Lower leg skin (tissue), 3 donors: Measurements from ENCODE around the gene SESN2.

Source experiments
- POLR2A ChIP-seq, 2 donors: fragments of 450-650 bp; IDR thresholded peaks; one replicate each; pipeline ENCODE4 v1.6.1; 2016 to 2017; ENCODE audit warnings: antibody characterized with exemption in 2 of 2, mild to moderate bottlenecking in 1 of 2, moderate library complexity in 1 of 2
- TF ChIP-seq, protein P1 (sequence below), 3 donors: fragments of 450-650 bp; IDR thresholded peaks; one replicate each; pipeline ENCODE4 v1.5.1; 2016; ENCODE audit warnings: antibody characterized with exemption in 3 of 3, mild to moderate bottlenecking in 3 of 3, moderate library complexity in 2 of 3

DNA sequence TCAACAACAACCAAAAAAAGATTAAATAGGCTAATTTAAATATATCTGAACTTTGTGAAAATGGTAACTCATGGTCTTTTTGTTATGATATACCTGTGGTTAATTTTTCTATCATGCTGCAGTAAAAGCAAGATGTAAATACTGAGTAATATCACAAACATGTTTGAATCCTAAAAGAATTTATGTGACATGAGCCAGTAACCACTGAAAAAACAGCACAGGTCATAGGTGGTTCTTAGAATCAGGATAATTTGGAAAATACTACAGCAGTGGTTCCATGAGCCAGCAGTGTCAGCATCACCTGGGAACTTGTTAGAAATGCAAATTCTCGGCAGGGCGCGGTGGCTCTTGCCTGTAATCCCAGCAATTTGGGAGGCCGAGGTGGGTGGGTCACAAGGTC, 19.3 kb upstream of the SESN2 start:
- TF ChIP-seq POLR2A (IDR thresholded peaks at IDR 0.05): no peak
- TF ChIP-seq, protein P1, sequence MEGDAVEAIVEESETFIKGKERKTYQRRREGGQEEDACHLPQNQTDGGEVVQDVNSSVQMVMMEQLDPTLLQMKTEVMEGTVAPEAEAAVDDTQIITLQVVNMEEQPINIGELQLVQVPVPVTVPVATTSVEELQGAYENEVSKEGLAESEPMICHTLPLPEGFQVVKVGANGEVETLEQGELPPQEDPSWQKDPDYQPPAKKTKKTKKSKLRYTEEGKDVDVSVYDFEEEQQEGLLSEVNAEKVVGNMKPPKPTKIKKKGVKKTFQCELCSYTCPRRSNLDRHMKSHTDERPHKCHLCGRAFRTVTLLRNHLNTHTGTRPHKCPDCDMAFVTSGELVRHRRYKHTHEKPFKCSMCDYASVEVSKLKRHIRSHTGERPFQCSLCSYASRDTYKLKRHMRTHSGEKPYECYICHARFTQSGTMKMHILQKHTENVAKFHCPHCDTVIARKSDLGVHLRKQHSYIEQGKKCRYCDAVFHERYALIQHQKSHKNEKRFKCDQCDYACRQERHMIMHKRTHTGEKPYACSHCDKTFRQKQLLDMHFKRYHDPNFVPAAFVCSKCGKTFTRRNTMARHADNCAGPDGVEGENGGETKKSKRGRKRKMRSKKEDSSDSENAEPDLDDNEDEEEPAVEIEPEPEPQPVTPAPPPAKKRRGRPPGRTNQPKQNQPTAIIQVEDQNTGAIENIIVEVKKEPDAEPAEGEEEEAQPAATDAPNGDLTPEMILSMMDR (IDR thresholded peaks at IDR 0.05): no peak
